ENCODE measurements around the gene TTLL12.

TTLL12 gene

DNA sequence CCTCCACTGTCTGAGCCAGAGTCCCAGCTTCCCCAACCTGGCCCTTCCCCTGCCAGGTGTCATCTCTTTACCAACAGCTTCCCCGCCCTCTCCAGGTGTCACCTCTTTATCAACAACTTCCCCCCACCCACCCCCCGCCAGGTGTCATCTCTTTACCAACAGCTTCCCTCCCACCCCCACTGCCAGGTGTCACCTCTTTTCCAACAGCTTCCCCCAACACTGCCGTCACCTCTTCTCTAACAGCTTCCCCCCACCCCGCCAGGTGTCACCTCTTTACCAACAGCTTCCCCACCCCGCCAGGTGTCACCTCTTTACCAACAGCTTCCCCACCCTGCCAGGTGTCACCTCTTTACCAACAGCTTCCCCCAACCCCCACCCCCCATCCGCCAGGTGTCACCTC lies 29.8 kb upstream of the TTLL12 start:
- Histone ChIP-seq H3K27ac (ENCODE audit: low read depth, low read length) (no peak overlapping the region), H3K9ac (ENCODE audit: low read length in 5 of 5) (no peak overlapping the region), H3K4me3 (ENCODE audit: low read depth in 1 of 5, low read length in 5 of 5) (no peak overlapping the region), H3K27me3 (ENCODE audit: control insufficient read depth in 5 of 5, insufficient read depth in 4 of 5, low read length in 5 of 5) (peaks cover 4 to 18% (median 10%) of the 10 kb centered on the region in 5 donors), H3K36me3 (ENCODE audit: control insufficient read depth in 5 of 5, insufficient read depth in 5 of 5, low read length in 5 of 5) (no peaks in the 10 kb centered on the region), H3K4me1 (ENCODE audit: control insufficient read depth in 5 of 5, insufficient read depth in 5 of 5, low read length in 5 of 5) (no peaks in the 10 kb centered on the region), H3K9me3 (ENCODE audit: control insufficient read depth in 5 of 5, low read length in 5 of 5) (no peaks in the 10 kb centered on the region)

DNA sequence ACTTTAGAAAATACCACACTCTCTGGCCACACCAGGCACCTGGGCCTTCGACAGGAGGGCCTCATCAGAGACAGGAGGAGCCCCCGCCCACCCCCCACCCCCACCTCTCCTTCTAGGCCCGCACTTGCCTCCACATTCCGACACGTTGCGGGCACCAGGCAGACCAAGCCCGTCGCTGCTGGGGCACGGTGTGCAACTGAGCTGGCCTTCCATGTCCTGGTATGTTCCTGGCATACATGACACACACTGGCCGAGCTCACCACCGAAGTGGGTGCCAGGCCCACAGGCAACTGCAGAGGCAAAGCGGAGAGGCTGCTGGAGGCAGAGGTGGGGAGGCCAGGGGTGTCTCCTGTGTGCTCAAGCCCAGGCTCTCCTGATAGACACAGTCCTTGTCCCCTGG lies 27.0 kb upstream of the TTLL12 start:
- Histone ChIP-seq H3K4me3 (ENCODE audit: low read depth in 1 of 5, low read length in 5 of 5) (no peak overlapping the region), H3K27ac (ENCODE audit: low read depth, low read length) (no peak overlapping the region), H3K27me3 (ENCODE audit: control insufficient read depth in 5 of 5, insufficient read depth in 4 of 5, low read length in 5 of 5) (peaks cover 4 to 15% (median 8%) of the 10 kb centered on the region in 5 donors), H3K9me3 (ENCODE audit: control insufficient read depth in 5 of 5, low read length in 5 of 5) (no peaks in the 10 kb centered on the region), H3K36me3 (ENCODE audit: control insufficient read depth in 5 of 5, insufficient read depth in 5 of 5, low read length in 5 of 5) (no peaks in the 10 kb centered on the region), H3K4me1 (ENCODE audit: control insufficient read depth in 5 of 5, insufficient read depth in 5 of 5, low read length in 5 of 5) (no peaks in the 10 kb centered on the region), H3K9ac (ENCODE audit: low read length in 5 of 5) (no peak overlapping the region)

- H3K36me3 ChIP-seq (ENCODE audit: control insufficient read depth in 5 of 5, insufficient read depth in 5 of 5, low read length in 5 of 5), result no peaks in the 10 kb centered on the region
- H3K4me1 ChIP-seq (ENCODE audit: control insufficient read depth in 5 of 5, insufficient read depth in 5 of 5, low read length in 5 of 5), result no peaks in the 10 kb centered on the region
- H3K4me3 ChIP-seq (ENCODE audit: low read depth in 1 of 5, low read length in 5 of 5), result no peak overlapping the region
- no peak overlapping the region for H3K9ac ChIP-seq (ENCODE audit: low read length in 5 of 5)
- peaks cover 4 to 18% (median 8%) of the 10 kb centered on the region in 5 donors for H3K27me3 ChIP-seq (ENCODE audit: control insufficient read depth in 5 of 5, insufficient read depth in 4 of 5, low read length in 5 of 5)
- H3K9me3 ChIP-seq (ENCODE audit: control insufficient read depth in 5 of 5, low read length in 5 of 5), result no peaks in the 10 kb centered on the region
- no peak overlapping the region for H3K27ac ChIP-seq (ENCODE audit: low read depth, low read length)
Measured at GRCh38 chr22:43213051-43213450, 26.1 kb upstream of the TTLL12 start.

GRCh38 chr22:43212434-43212952 lies 25.6 kb upstream of the TTLL12 start:
- H3K36me3 ChIP-seq (ENCODE audit: control insufficient read depth in 5 of 5, insufficient read depth in 5 of 5, low read length in 5 of 5), result no peaks in the 10 kb centered on the region
- no peak overlapping the region for H3K4me3 ChIP-seq (ENCODE audit: low read depth in 1 of 5, low read length in 5 of 5)
- no peaks in the 10 kb centered on the region for H3K9me3 ChIP-seq (ENCODE audit: control insufficient read depth in 5 of 5, low read length in 5 of 5)
- no peak overlapping the region for H3K27ac ChIP-seq (ENCODE audit: low read depth, low read length)
- no peaks in the 10 kb centered on the region for H3K4me1 ChIP-seq (ENCODE audit: control insufficient read depth in 5 of 5, insufficient read depth in 5 of 5, low read length in 5 of 5)
- H3K9ac ChIP-seq (ENCODE audit: low read length in 5 of 5), result no peak overlapping the region
- H3K27me3 ChIP-seq (ENCODE audit: control insufficient read depth in 5 of 5, insufficient read depth in 4 of 5, low read length in 5 of 5), result peaks cover 4 to 21% (median 8%) of the 10 kb centered on the region in 5 donors

DNA sequence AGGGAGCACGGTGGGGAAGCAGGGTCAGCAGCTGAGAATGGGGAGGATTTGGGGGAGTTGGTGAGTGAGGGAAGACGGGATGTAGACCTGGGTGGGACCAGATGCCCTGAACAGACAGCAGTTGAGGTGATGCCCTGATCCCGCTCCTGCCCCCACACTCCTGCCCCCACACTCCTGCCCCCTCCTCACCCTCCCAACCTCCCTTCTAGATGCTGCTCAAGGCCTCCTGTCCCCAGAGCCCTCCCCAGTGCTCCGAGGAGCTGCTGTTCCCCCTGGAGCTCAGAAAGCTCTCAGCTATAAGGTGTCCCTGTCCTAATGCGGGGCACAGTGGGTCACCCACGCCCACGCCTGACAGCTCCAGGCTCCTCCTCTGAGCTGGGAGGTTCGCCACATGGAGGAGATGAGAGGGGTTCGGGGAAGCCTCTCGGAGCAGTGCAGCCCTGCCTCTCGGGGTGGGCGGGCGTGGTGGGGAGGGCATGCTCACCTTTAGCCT lies 25.1 kb upstream of the TTLL12 start:
- Histone ChIP-seq H3K27me3 (ENCODE audit: control insufficient read depth in 5 of 5, insufficient read depth in 4 of 5, low read length in 5 of 5) (peaks cover 4 to 21% (median 8%) of the 10 kb centered on the region in 5 donors), H3K9me3 (ENCODE audit: control insufficient read depth in 5 of 5, low read length in 5 of 5) (no peaks in the 10 kb centered on the region), H3K36me3 (ENCODE audit: control insufficient read depth in 5 of 5, insufficient read depth in 5 of 5, low read length in 5 of 5) (no peaks in the 10 kb centered on the region), H3K4me1 (ENCODE audit: control insufficient read depth in 5 of 5, insufficient read depth in 5 of 5, low read length in 5 of 5) (no peaks in the 10 kb centered on the region), H3K9ac (ENCODE audit: low read length in 5 of 5) (no peak overlapping the region), H3K27ac (ENCODE audit: low read depth, low read length) (no peak overlapping the region), H3K4me3 (ENCODE audit: low read depth in 1 of 5, low read length in 5 of 5) (no peak overlapping the region)

DNA sequence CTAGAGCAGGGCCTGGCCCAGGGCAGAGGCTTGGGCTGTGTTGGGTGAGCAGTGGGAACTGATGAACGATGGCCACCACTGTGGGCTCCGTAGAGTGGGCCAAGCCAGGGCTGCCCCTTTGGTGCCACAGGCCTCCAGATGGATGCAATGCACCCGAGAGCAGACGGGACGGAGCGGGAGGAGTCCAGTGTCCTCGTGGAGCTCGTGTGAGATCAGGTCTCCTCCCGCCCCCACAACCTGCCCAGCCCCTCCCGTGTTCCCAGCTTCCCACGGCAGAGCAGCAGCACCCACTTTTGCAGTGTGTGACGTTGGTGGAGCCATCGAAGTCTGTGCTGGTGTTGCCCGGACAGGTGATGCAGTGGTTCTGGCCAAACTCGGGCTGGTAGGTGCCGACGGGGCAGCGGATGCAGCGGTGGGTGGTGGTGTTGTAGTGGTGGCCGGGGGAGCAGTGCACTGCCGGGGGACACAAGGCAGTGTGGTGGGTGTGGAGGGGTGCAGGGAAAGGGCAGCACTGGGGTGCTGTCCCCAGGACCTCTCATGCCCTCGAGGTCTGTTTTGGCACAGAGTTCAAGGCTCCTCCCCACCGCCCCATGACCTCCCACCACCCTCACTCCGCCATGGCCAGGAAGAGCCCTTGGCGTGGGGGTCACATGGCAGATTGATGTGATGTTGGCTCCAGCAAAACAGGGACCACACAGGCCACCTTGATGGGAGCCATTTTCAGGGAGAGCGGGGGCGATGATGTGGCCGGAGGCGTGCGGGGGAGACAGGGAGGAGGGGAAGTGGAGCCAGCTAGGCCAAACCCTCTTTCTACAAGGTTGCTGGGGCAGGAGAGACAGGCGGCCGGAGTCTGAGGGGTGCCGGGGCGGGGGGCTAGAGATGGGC lies 23.9 kb upstream of the TTLL12 start:
- H3K4me1 ChIP-seq (ENCODE audit: control insufficient read depth in 5 of 5, insufficient read depth in 5 of 5, low read length in 5 of 5), result peaks cover 0 to 7% (median 0%) of the 10 kb centered on the region in 5 donors
- no peak overlapping the region for H3K27ac ChIP-seq (ENCODE audit: low read depth, low read length)
- H3K36me3 ChIP-seq (ENCODE audit: control insufficient read depth in 5 of 5, insufficient read depth in 5 of 5, low read length in 5 of 5), result no peaks in the 10 kb centered on the region
- H3K9me3 ChIP-seq (ENCODE audit: control insufficient read depth in 5 of 5, low read length in 5 of 5), result no peaks in the 10 kb centered on the region
- no peak overlapping the region for H3K4me3 ChIP-seq (ENCODE audit: low read depth in 1 of 5, low read length in 5 of 5)
- no peak overlapping the region for H3K9ac ChIP-seq (ENCODE audit: low read length in 5 of 5)
- H3K27me3 ChIP-seq (ENCODE audit: control insufficient read depth in 5 of 5, insufficient read depth in 4 of 5, low read length in 5 of 5), result peaks cover 4 to 26% (median 14%) of the 10 kb centered on the region in 5 donors

- no peak overlapping the region for H3K27ac ChIP-seq (ENCODE audit: low read depth, low read length)
- no peak overlapping the region for H3K9ac ChIP-seq (ENCODE audit: low read length in 5 of 5)
- peaks cover 0 to 25% (median 14%) of the 10 kb centered on the region in 5 donors for H3K27me3 ChIP-seq (ENCODE audit: control insufficient read depth in 5 of 5, insufficient read depth in 4 of 5, low read length in 5 of 5)
- H3K4me3 ChIP-seq (ENCODE audit: low read depth in 1 of 5, low read length in 5 of 5), result no peak overlapping the region
- no peaks in the 10 kb centered on the region for H3K36me3 ChIP-seq (ENCODE audit: control insufficient read depth in 5 of 5, insufficient read depth in 5 of 5, low read length in 5 of 5)
- H3K9me3 ChIP-seq (ENCODE audit: control insufficient read depth in 5 of 5, low read length in 5 of 5), result no peaks in the 10 kb centered on the region
- peaks cover 0 to 7% (median 0%) of the 10 kb centered on the region in 5 donors for H3K4me1 ChIP-seq (ENCODE audit: control insufficient read depth in 5 of 5, insufficient read depth in 5 of 5, low read length in 5 of 5)
Measured at GRCh38 chr22:43209971-43210370, 23.0 kb upstream of the TTLL12 start.

DNA sequence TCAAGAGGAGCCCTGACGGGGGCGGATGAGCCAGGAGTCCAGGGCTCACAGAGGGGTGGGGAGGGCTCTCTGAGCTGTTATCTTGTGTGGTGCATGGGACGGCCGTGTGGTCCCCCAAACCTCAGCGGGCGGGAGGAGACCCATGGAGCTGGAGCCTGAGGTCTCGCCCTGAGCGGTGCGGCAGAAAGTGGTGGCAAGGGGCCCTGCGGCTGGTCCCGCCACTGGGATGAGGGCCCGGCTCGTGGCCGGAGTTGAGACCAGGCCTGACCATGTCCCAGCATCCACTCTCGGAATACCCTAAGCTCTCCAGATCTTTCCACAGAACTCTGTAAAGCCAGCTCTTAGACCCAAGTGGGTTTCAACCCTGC lies 22.6 kb upstream of the TTLL12 start:
- no peaks in the 10 kb centered on the region for H3K36me3 ChIP-seq (ENCODE audit: control insufficient read depth in 5 of 5, insufficient read depth in 5 of 5, low read length in 5 of 5)
- H3K9me3 ChIP-seq (ENCODE audit: control insufficient read depth in 5 of 5, low read length in 5 of 5), result no peaks in the 10 kb centered on the region
- no peak overlapping the region for H3K27ac ChIP-seq (ENCODE audit: low read depth, low read length)
- H3K27me3 ChIP-seq (ENCODE audit: control insufficient read depth in 5 of 5, insufficient read depth in 4 of 5, low read length in 5 of 5), result peaks cover 0 to 20% (median 14%) of the 10 kb centered on the region in 5 donors
- H3K9ac ChIP-seq (ENCODE audit: low read length in 5 of 5), result no peak overlapping the region
- no peak overlapping the region for H3K4me3 ChIP-seq (ENCODE audit: low read depth in 1 of 5, low read length in 5 of 5)
- H3K4me1 ChIP-seq (ENCODE audit: control insufficient read depth in 5 of 5, insufficient read depth in 5 of 5, low read length in 5 of 5), result peaks cover 0 to 7% (median 0%) of the 10 kb centered on the region in 5 donors

DNA sequence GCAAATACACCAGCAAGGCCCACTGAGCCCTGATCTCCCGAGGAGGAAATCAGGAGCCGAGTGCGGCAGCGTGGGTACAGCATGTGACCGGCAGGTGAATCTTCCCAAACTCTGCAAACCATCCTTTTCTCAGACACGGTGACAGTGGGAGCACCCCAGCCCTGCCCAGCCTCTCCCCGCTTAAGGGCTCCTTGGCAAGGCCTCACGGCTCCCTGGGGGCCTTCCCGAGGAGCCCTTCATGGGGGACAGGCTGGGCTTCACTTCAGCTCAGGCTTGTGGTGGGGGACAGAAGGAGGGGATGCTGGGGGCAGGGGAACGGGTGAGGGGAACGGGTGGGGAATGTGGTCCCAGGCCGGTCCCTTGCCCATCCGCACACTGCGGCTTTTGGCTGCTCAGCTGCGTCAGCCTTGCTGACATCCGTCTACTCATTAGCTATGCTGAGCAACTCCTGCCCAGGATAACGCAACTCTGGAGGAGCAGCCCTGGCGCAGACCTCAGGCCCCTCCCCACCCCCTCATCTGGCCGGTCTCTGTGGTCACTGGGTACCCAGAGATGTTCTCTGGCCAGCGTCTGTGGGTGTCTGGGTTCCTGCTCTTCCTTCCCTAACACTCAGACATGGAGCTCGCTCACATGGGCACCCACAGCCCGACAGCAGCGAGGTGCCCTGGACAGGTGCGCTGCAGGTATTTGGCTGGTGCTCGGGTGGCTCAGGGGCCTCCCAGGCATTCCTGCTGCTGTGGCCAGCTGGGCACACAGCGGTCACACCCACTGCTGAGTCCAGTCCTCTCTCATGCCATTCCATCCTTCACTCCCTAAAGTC lies 22.0 kb upstream of the TTLL12 start:
- Histone ChIP-seq H3K36me3 (ENCODE audit: control insufficient read depth in 5 of 5, insufficient read depth in 5 of 5, low read length in 5 of 5) (no peaks in the 10 kb centered on the region), H3K9ac (ENCODE audit: low read length in 5 of 5) (no peak overlapping the region), H3K27me3 (ENCODE audit: control insufficient read depth in 5 of 5, insufficient read depth in 4 of 5, low read length in 5 of 5) (peaks cover 0 to 17% (median 14%) of the 10 kb centered on the region in 5 donors), H3K9me3 (ENCODE audit: control insufficient read depth in 5 of 5, low read length in 5 of 5) (no peaks in the 10 kb centered on the region), H3K4me3 (ENCODE audit: low read depth in 1 of 5, low read length in 5 of 5) (no peak overlapping the region), H3K27ac (ENCODE audit: low read depth, low read length) (no peak overlapping the region), H3K4me1 (ENCODE audit: control insufficient read depth in 5 of 5, insufficient read depth in 5 of 5, low read length in 5 of 5) (peaks cover 0 to 7% (median 0%) of the 10 kb centered on the region in 5 donors)
